Calu3 (cell line): ENCODE measurements around the gene DHRS7C. TPM values are rescaled to one million over a fixed set of nuclear protein-coding genes. Genes with fewer than 3 reads are reported as not detected.
A peak's percentile ranks its signal among the peaks of the same experiment; 100 is the strongest.

ENCODE experiments used
- BruUV-seq: library from RNA; stranded (reverse); fragments of 400-500 nt; replicated peaks from 2 replicates; lab custom pipeline; 2021; lab: Mats Ljungman, UMichigan
- CTCF ChIA-PET: fragments of 300-600 bp; sonication (Branson Sonifier 250); formaldehyde crosslinking; loops from one replicate; lab custom pipeline; 2022; ENCODE audit warnings: antibody characterized with exemption; lab: Charles Lee
- DNase-seq: peaks from one replicate; pipeline ENCODE4 v3.0.0; 2022
- H3K27ac Mint-ChIP-seq: one replicate; pipeline ENCODE4 v1.8.0; 2022; ENCODE audit warnings: mixed read lengths; ENCODE audit not compliant: unreplicated experiment
- H3K27me3 Mint-ChIP-seq: one replicate; pipeline ENCODE4 v1.8.0; 2022; ENCODE audit warnings: mixed read lengths; ENCODE audit not compliant: unreplicated experiment
- H3K36me3 Mint-ChIP-seq: one replicate; pipeline ENCODE4 v1.8.0; 2022; ENCODE audit warnings: mild to moderate bottlenecking, moderate library complexity, mixed read lengths; ENCODE audit not compliant: insufficient read depth, unreplicated experiment
- H3K4me1 Mint-ChIP-seq: one replicate; pipeline ENCODE4 v1.8.0; 2022; ENCODE audit warnings: mild to moderate bottlenecking, low read depth, mixed read lengths; ENCODE audit not compliant: unreplicated experiment
- H3K4me3 Mint-ChIP-seq: one replicate; pipeline ENCODE4 v1.8.0; 2022; ENCODE audit warnings: mild to moderate bottlenecking, low read depth, moderate library complexity, mixed read lengths; ENCODE audit not compliant: unreplicated experiment
- H3K9me3 Mint-ChIP-seq: one replicate; pipeline ENCODE4 v1.8.0; 2022; ENCODE audit warnings: low read depth, mixed read lengths; ENCODE audit not compliant: unreplicated experiment
- CTCF ChIP-seq: fragments of 200-600 bp; IDR thresholded peaks from one replicate; pipeline ENCODE4 v1.8.0; 2022; ENCODE audit warnings: antibody characterized with exemption; ENCODE audit not compliant: unreplicated experiment
- intact Hi-C: fragments of 100-400 bp; cut with micrococcal nuclease; formaldehyde crosslinking; loops from one replicate; pipeline ENCODE4 v1.10.0; 2022; ENCODE audit not compliant: unreplicated experiment
- total RNA-seq: library from RNA; stranded (reverse); gene quantifications from 2 replicates; pipeline ENCODE4 v1.2.3, GENCODE V29; 2022

The DHRS7C gene
- total RNA-seq, 1 experiment from 2014 or later = not detected

GRCh38 chr17:9814337-9814945 lies 23.0 kb upstream of the DHRS7C start:
- H3K4me3 Mint-ChIP-seq = no peak overlapping the region
- intact Hi-C loops = no loop called here
- TF ChIP-seq CTCF = no peak
- H3K4me1 Mint-ChIP-seq = peaks cover 35% of the 10 kb centered on the region
- no peak overlapping the region for H3K27ac Mint-ChIP-seq
- CTCF ChIA-PET = no interaction called here
- no peaks in the 10 kb centered on the region for H3K27me3 Mint-ChIP-seq
- no peaks in the 10 kb centered on the region for H3K9me3 Mint-ChIP-seq
- no peak for DNase-seq
- no TSS peak for BruUV-seq
- H3K36me3 Mint-ChIP-seq = no peaks in the 10 kb centered on the region

GRCh38 chr17:9813166-9813565 lies 21.8 kb upstream of the DHRS7C start:
- Mint-ChIP-seq H3K27me3 (no peaks in the 10 kb centered on the region), H3K4me1 (peaks cover 27% of the 10 kb centered on the region), H3K36me3 (no peaks in the 10 kb centered on the region), H3K9me3 (no peaks in the 10 kb centered on the region), H3K27ac (no peak overlapping the region), H3K4me3 (no peak overlapping the region)
- intact Hi-C loops = no loop called here
- no peak for TF ChIP-seq CTCF
- no TSS peak for BruUV-seq
- no peak for DNase-seq
- CTCF ChIA-PET = no interaction called here

- CTCF ChIA-PET = interaction anchor here (0.5 kb wide), 1 partner anchor 93 kb away, joined by 12 read pairs; the partner anchor contains the start of gene RCVRN
- no peak overlapping the region for H3K4me3 Mint-ChIP-seq
- no peak for DNase-seq
- H3K36me3 Mint-ChIP-seq = no peaks in the 10 kb centered on the region
- TF ChIP-seq CTCF = no peak
- intact Hi-C loops = no loop called here
- H3K9me3 Mint-ChIP-seq = no peaks in the 10 kb centered on the region
- no peaks in the 10 kb centered on the region for H3K27me3 Mint-ChIP-seq
- peaks cover 19% of the 10 kb centered on the region for H3K4me1 Mint-ChIP-seq
- no TSS peak for BruUV-seq
- no peak overlapping the region for H3K27ac Mint-ChIP-seq
Observed at GRCh38 chr17:9811537-9811936, 20.1 kb upstream of the DHRS7C start.

GRCh38 chr17:9811086-9811485 lies 19.7 kb upstream of the DHRS7C start:
- peak; percentile 5 for DNase-seq
- Mint-ChIP-seq H3K9me3 (no peaks in the 10 kb centered on the region), H3K4me3 (no peak overlapping the region), H3K27ac (no peak overlapping the region), H3K4me1 (peaks cover 15% of the 10 kb centered on the region), H3K36me3 (no peaks in the 10 kb centered on the region), H3K27me3 (no peaks in the 10 kb centered on the region)
- no TSS peak for BruUV-seq
- intact Hi-C loops = no loop called here
- no peak for TF ChIP-seq CTCF
- CTCF ChIA-PET = interaction anchor here (0.5 kb wide), 1 partner anchor 94 kb away, joined by 12 read pairs; the partner anchor contains the start of gene RCVRN
